WTC11 (cell line): ENCODE measurements around the gene NUP85.

Source experiments
- CREB1 ChIP-seq: sonication (generic); formaldehyde crosslinking; IDR thresholded peaks from 2 replicates; pipeline ENCODE4 v1.8.0; 2023; ENCODE audit warnings: mild to moderate bottlenecking, missing genetic modification reagents
- FOXK1 ChIP-seq: sonication (generic); formaldehyde crosslinking; IDR thresholded peaks from 2 replicates; pipeline ENCODE4 v1.8.0; 2022; ENCODE audit warnings: mild to moderate bottlenecking, moderate library complexity, missing genetic modification reagents
- KAT7 ChIP-seq: sonication (generic); formaldehyde crosslinking; IDR thresholded peaks from 2 replicates; pipeline ENCODE4 v1.8.1; 2023; ENCODE audit warnings: missing genetic modification reagents, mild to moderate bottlenecking, borderline replicate concordance
- NR2C2 ChIP-seq: sonication (generic); formaldehyde crosslinking; IDR thresholded peaks from 2 replicates; pipeline ENCODE4 v1.8.0; 2022; ENCODE audit warnings: mild to moderate bottlenecking, missing genetic modification reagents
- PRRX2 ChIP-seq: fragments of 250-450 bp; sonication (Bioruptor Pico); IDR thresholded peaks from 2 replicates; pipeline ENCODE4 v1.8.0; 2021; ENCODE audit warnings: mild to moderate bottlenecking
- SMAD4 ChIP-seq: sonication (generic); formaldehyde crosslinking; IDR thresholded peaks from 2 replicates; pipeline ENCODE4 v1.8.0; 2022; ENCODE audit warnings: mild to moderate bottlenecking, missing genetic modification reagents
- SP1 ChIP-seq: sonication (generic); formaldehyde crosslinking; conservative IDR thresholded peaks from 2 replicates; pipeline ENCODE4 v1.8.1; 2022; ENCODE audit warnings: missing genetic modification reagents
- TEAD4 ChIP-seq: sonication (generic); formaldehyde crosslinking; IDR thresholded peaks from 2 replicates; pipeline ENCODE4 v1.8.0; 2022; ENCODE audit warnings: mild to moderate bottlenecking, missing genetic modification reagents
- TF ChIP-seq, protein P1 (sequence below): fragments of 200-600 bp; IDR thresholded peaks from 2 replicates; pipeline ENCODE4 v1.8.0; 2022; ENCODE audit warnings: antibody characterized with exemption
- TF ChIP-seq, protein P2 (sequence below): sonication (generic); formaldehyde crosslinking; IDR thresholded peaks from 2 replicates; pipeline ENCODE4 v1.8.0; 2022; ENCODE audit warnings: mild to moderate bottlenecking, missing genetic modification reagents
- TF ChIP-seq, protein P3 (sequence below): fragments of 250-450 bp; sonication (Bioruptor Pico); IDR thresholded peaks from 2 replicates; pipeline ENCODE4 v2.1.2; 2022; ENCODE audit warnings: mild to moderate bottlenecking, moderate library complexity
- TF ChIP-seq, protein P4 (sequence below): sonication (generic); formaldehyde crosslinking; IDR thresholded peaks from 2 replicates; pipeline ENCODE4 v1.8.1; 2023; ENCODE audit warnings: mild to moderate bottlenecking, missing genetic modification reagents, moderate library complexity
- TF ChIP-seq, protein P5 (sequence below): sonication (generic); formaldehyde crosslinking; conservative IDR thresholded peaks from 2 replicates; pipeline ENCODE4 v1.8.1; 2022; ENCODE audit warnings: mild to moderate bottlenecking, missing genetic modification reagents
- TF ChIP-seq, protein P6 (sequence below): sonication (generic); formaldehyde crosslinking; IDR thresholded peaks from 2 replicates; pipeline ENCODE4 v1.8.0; 2022; ENCODE audit warnings: missing genetic modification reagents

DNA sequence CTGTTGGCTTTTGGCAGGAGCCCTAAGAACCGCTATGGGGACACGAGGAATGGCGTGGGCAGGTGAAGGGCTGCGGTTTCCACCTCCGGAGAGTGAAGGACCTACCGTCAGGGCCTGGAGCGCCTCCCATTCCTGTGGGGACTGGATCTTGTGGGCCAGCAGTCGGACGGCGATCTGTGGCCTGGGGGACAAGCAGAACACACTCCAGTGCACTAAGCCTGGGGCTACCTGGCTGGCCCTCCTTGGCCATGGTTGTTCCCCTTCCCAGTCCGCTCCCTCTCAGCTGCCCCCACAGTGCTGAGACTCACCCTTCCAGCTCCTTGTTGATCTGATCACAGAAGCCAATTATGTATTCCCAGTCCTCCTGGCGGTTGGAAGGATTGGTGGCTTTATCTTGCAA lies 40.9 kb downstream of the NUP85 start:
- TF ChIP-seq, protein P1, sequence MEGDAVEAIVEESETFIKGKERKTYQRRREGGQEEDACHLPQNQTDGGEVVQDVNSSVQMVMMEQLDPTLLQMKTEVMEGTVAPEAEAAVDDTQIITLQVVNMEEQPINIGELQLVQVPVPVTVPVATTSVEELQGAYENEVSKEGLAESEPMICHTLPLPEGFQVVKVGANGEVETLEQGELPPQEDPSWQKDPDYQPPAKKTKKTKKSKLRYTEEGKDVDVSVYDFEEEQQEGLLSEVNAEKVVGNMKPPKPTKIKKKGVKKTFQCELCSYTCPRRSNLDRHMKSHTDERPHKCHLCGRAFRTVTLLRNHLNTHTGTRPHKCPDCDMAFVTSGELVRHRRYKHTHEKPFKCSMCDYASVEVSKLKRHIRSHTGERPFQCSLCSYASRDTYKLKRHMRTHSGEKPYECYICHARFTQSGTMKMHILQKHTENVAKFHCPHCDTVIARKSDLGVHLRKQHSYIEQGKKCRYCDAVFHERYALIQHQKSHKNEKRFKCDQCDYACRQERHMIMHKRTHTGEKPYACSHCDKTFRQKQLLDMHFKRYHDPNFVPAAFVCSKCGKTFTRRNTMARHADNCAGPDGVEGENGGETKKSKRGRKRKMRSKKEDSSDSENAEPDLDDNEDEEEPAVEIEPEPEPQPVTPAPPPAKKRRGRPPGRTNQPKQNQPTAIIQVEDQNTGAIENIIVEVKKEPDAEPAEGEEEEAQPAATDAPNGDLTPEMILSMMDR: no peak
- TF ChIP-seq TEAD4 (CRISPR knock-in tag): no peak
- no peak for TF ChIP-seq FOXK1 (CRISPR knock-in tag)
- TF ChIP-seq, protein P2, sequence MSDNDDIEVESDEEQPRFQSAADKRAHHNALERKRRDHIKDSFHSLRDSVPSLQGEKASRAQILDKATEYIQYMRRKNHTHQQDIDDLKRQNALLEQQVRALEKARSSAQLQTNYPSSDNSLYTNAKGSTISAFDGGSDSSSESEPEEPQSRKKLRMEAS (CRISPR knock-in tag): no peak
- TF ChIP-seq, protein P3, sequence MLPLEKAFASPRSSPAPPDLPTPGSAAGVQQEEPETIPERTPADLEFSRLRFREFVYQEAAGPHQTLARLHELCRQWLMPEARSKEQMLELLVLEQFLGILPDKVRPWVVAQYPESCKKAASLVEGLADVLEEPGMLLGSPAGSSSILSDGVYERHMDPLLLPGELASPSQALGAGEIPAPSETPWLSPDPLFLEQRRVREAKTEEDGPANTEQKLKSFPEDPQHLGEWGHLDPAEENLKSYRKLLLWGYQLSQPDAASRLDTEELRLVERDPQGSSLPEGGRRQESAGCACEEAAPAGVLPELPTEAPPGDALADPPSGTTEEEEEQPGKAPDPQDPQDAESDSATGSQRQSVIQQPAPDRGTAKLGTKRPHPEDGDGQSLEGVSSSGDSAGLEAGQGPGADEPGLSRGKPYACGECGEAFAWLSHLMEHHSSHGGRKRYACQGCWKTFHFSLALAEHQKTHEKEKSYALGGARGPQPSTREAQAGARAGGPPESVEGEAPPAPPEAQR (CRISPR knock-in tag): no peak
- no peak for TF ChIP-seq KAT7 (CRISPR knock-in tag)
- TF ChIP-seq CREB1 (CRISPR knock-in tag): no peak
- TF ChIP-seq, protein P4, sequence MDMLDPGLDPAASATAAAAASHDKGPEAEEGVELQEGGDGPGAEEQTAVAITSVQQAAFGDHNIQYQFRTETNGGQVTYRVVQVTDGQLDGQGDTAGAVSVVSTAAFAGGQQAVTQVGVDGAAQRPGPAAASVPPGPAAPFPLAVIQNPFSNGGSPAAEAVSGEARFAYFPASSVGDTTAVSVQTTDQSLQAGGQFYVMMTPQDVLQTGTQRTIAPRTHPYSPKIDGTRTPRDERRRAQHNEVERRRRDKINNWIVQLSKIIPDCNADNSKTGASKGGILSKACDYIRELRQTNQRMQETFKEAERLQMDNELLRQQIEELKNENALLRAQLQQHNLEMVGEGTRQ (CRISPR knock-in tag): no peak
- no peak for TF ChIP-seq NR2C2 (CRISPR knock-in tag)
- TF ChIP-seq PRRX2 (CRISPR knock-in tag): no peak
- TF ChIP-seq SP1 (CRISPR knock-in tag): no peak
- TF ChIP-seq, protein P5, sequence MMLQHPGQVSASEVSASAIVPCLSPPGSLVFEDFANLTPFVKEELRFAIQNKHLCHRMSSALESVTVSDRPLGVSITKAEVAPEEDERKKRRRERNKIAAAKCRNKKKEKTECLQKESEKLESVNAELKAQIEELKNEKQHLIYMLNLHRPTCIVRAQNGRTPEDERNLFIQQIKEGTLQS (CRISPR knock-in tag): no peak
- TF ChIP-seq, protein P6, sequence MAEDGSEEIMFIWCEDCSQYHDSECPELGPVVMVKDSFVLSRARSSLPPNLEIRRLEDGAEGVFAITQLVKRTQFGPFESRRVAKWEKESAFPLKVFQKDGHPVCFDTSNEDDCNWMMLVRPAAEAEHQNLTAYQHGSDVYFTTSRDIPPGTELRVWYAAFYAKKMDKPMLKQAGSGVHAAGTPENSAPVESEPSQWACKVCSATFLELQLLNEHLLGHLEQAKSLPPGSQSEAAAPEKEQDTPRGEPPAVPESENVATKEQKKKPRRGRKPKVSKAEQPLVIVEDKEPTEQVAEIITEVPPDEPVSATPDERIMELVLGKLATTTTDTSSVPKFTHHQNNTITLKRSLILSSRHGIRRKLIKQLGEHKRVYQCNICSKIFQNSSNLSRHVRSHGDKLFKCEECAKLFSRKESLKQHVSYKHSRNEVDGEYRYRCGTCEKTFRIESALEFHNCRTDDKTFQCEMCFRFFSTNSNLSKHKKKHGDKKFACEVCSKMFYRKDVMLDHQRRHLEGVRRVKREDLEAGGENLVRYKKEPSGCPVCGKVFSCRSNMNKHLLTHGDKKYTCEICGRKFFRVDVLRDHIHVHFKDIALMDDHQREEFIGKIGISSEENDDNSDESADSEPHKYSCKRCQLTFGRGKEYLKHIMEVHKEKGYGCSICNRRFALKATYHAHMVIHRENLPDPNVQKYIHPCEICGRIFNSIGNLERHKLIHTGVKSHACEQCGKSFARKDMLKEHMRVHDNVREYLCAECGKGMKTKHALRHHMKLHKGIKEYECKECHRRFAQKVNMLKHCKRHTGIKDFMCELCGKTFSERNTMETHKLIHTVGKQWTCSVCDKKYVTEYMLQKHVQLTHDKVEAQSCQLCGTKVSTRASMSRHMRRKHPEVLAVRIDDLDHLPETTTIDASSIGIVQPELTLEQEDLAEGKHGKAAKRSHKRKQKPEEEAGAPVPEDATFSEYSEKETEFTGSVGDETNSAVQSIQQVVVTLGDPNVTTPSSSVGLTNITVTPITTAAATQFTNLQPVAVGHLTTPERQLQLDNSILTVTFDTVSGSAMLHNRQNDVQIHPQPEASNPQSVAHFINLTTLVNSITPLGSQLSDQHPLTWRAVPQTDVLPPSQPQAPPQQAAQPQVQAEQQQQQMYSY: no peak
- no peak for TF ChIP-seq SMAD4
